DND-41 (cell line): Measurements from ENCODE around the gene TTPAL.

Experiments used
- ATAC-seq: fragments of 200-7000 bp; cut with Tn5 transposase; 3 replicates; pipeline ENCODE4 v1.9.1; 2021; ENCODE audit warnings: low read depth; ENCODE audit not compliant: insufficient read depth
- DNase-seq: peaks from one replicate; pipeline ENCODE4 v3.0.0-alpha.2; 2020
- H2AFZ ChIP-seq: 2 replicates; pipeline ENCODE4 v1.6.0; 2012; ENCODE audit warnings: low read depth, low read length
- H3K27ac ChIP-seq: 2 replicates; pipeline ENCODE4 v1.5.1; 2012; ENCODE audit warnings: low read length, inconsistent platforms
- H3K27me3 ChIP-seq: fragments of 200-600 bp; sonication (generic); 2 replicates; pipeline ENCODE4 v1.6.0; 2012; ENCODE audit warnings: low read length, mild to moderate bottlenecking, inconsistent platforms; ENCODE audit not compliant: insufficient read depth, poor library complexity
- H3K36me3 ChIP-seq: 2 replicates; pipeline ENCODE4 v1.5.1; 2012; ENCODE audit warnings: low read length, inconsistent platforms; ENCODE audit not compliant: insufficient read depth
- H3K4me1 ChIP-seq: 2 replicates; pipeline ENCODE4 v1.5.1; 2012; ENCODE audit warnings: mild to moderate bottlenecking, low read length; ENCODE audit not compliant: insufficient read depth
- H3K4me2 ChIP-seq: 2 replicates; pipeline ENCODE4 v1.6.0; 2012; ENCODE audit warnings: mild to moderate bottlenecking, moderate library complexity, low read length, inconsistent platforms; ENCODE audit not compliant: insufficient read depth
- H3K4me3 ChIP-seq, 2 experiments: fragments of 200-600 bp in 1 of 2; shearing (Covaris generic) in 1 of 2; 2 replicates each; pipeline ENCODE4 v1.5.1; 2012 to 2016; ENCODE audit warnings: inconsistent platforms in 2 of 2, low read length in 2 of 2, mild to moderate bottlenecking in 2 of 2, low read depth in 1 of 2, moderate library complexity in 1 of 2
- H3K79me2 ChIP-seq: 2 replicates; pipeline ENCODE4 v1.6.0; 2012; ENCODE audit warnings: low read length, inconsistent platforms; ENCODE audit not compliant: insufficient read depth
- H3K9ac ChIP-seq: 2 replicates; pipeline ENCODE4 v1.6.0; 2012; ENCODE audit warnings: low read depth, mild to moderate bottlenecking, inconsistent platforms, low read length, moderate library complexity
- H3K9me3 ChIP-seq: 2 replicates; pipeline ENCODE4 v1.5.1; 2012; ENCODE audit warnings: low read length, moderate library complexity, mild to moderate bottlenecking, inconsistent platforms; ENCODE audit not compliant: insufficient read depth, severe bottlenecking
- H4K20me1 ChIP-seq: 2 replicates; pipeline ENCODE4 v1.6.0; 2012; ENCODE audit warnings: low read length; ENCODE audit not compliant: insufficient read depth
- CTCF ChIP-seq: IDR thresholded peaks from 2 replicates; pipeline ENCODE4 v1.5.1; 2012; ENCODE audit warnings: borderline replicate concordance, low read length, moderate library complexity, mild to moderate bottlenecking; ENCODE audit not compliant: poor library complexity, severe bottlenecking; ENCODE audit errors: extremely low read depth
- EZH2 ChIP-seq: IDR thresholded peaks from 3 replicates; pipeline ENCODE4 v1.6.1; 2012; ENCODE audit warnings: borderline replicate concordance, low read depth, mild to moderate bottlenecking, moderate library complexity, low read length, inconsistent platforms; ENCODE audit not compliant: severe bottlenecking

The TTPAL gene

DNA sequence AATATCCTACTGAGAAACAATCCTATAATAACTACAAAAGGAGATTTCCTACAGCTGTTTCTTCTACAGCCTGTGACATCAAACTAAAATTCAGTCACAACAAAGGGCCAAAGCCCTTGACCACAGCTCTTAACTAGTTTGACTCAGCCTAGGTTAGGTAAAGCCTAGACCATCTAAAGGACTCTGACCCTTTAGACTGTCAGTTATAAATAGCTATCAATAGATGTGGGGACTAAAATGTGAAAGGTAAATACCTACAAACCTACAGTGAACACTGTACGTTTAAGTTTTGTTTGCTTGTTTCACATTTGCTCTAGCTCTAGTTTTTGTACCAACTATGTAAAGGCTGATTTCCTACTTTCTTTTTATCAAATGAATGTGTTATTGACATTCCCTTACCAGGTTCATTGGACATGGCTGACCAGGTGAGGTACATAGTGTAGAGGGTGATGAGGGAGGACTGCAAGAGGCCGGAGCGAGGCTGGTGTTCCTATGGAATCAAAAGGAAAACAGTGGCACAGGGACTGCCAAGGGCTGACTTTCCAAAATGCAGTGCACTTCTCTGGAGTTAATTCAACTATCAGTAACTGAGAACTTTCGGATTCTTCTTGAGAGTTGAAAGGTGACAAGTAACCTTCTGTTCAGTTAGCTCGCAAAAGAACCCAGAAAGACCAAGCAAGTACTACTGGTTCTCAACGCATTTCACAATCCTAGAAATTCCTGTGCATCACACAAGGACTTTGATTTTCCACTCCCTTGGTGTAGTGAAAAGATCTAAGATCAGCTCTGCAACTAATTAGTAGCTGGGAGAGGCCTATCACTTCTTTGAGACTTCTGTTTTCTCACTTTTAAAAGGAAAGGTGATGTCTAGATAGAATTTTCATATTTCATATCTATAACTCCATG, 29.0 kb downstream of the TTPAL start:
- H3K27ac ChIP-seq, result no peak overlapping the region
- peaks cover 98% of the 10 kb centered on the region for H3K36me3 ChIP-seq
- H3K9ac ChIP-seq, result no peak overlapping the region
- no peaks in the 10 kb centered on the region for H3K4me1 ChIP-seq
- H4K20me1 ChIP-seq, result 0 out of 2 replicates have a peak, but pooled peaks cover 3% of the 10 kb centered on the region
- no peaks in the 10 kb centered on the region; the same call in 1 of the 2 replicates for H3K79me2 ChIP-seq
- no peaks in the 10 kb centered on the region for H3K27me3 ChIP-seq
- no peak overlapping the region for H2AFZ ChIP-seq
- TF ChIP-seq CTCF (no peak), EZH2 (no peak)
- ATAC-seq (no peak), DNase-seq (no peak)
- H3K4me2 ChIP-seq, result no peak overlapping the region
- no peak overlapping the region for H3K4me3 ChIP-seq
- no peaks in the 10 kb centered on the region for H3K9me3 ChIP-seq

DNA sequence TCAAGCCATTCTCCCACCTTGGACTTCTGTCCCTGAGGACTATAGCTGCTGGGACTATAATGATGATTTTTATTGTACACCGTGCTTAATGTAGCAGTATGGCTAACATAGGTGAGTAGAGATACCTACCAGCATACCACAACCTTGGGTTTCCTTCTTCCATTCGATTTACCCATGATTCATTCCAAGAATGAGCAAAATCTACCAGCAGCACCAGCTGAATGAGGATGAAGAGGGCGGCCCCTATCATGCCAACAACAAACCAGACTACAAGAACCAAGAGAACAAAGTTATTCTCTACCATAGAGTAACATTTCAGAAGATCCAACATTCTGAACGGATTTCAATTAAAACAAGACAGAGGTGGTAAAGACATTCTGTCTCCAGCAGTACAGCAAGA, 34.1 kb downstream of the TTPAL start:
- H3K27me3 ChIP-seq, result no peaks in the 10 kb centered on the region
- DNase-seq (no peak), ATAC-seq (no peak)
- no peaks in the 10 kb centered on the region for H3K9me3 ChIP-seq
- peaks cover 26% of the 10 kb centered on the region for H4K20me1 ChIP-seq
- peaks cover 41% of the 10 kb centered on the region for H3K79me2 ChIP-seq
- H3K27ac ChIP-seq, result no peak overlapping the region
- H3K4me2 ChIP-seq, result no peak overlapping the region
- no peak for TF ChIP-seq CTCF
- no peak for TF ChIP-seq EZH2
- H3K36me3 ChIP-seq, result peaks cover 89% of the 10 kb centered on the region
- H2AFZ ChIP-seq, result no peak overlapping the region
- no peak overlapping the region for H3K4me3 ChIP-seq
- no peaks in the 10 kb centered on the region for H3K4me1 ChIP-seq
- H3K9ac ChIP-seq, result no peak overlapping the region

DNA sequence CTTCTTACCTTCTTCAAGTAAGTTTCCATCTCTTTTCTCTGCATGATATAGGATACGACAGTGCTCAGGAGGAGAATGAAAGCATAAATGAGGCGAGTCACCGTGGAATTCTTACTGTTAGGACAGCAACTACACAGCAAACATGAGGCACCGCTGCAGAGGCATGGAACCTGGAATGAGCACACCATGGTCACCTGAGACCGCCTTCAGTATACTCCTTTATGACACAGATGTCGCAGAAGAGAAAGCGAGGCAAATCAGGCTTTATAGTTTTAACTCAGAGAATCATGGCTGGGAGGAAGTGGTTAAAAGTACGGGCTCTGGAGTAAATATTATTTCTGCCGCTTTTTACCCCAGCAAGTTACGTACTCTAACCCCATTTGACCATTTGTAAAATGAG, 38.2 kb downstream of the TTPAL start:
- TF ChIP-seq CTCF, result no peak
- no peak for TF ChIP-seq EZH2
- peaks cover 50% of the 10 kb centered on the region for H3K36me3 ChIP-seq
- H2AFZ ChIP-seq, result no peak overlapping the region
- H3K9ac ChIP-seq, result no peak overlapping the region
- ATAC-seq, result no peak
- H3K27me3 ChIP-seq, result no peaks in the 10 kb centered on the region
- H3K27ac ChIP-seq, result no peak overlapping the region
- H3K4me2 ChIP-seq, result no peak overlapping the region
- no peak for DNase-seq
- H3K79me2 ChIP-seq, result peaks cover 81% of the 10 kb centered on the region
- H3K4me3 ChIP-seq, result no peak overlapping the region
- peaks cover 1% of the 10 kb centered on the region; the same call in 1 of the 2 replicates for H3K4me1 ChIP-seq
- peaks cover 57% of the 10 kb centered on the region for H4K20me1 ChIP-seq
- no peaks in the 10 kb centered on the region for H3K9me3 ChIP-seq
